A549 (cell line): Measurements from ENCODE around the gene OMP. TPM values are rescaled to one million over a fixed set of nuclear protein-coding genes. Genes with fewer than 3 reads are reported as not detected.

Experiments
- ATAC-seq, 2 experiments: fragments of 200-7000 bp in 1 of 2; fragments of >200 bp in 1 of 2; cut with Nextera tagmentation in 1 of 2; cut with Tn5 transposase in 1 of 2; 3 replicates each; pipeline versions ENCODE4 v1.8.0 to v1.9.1; 2018 to 2020; ENCODE audit warnings: mild to moderate bottlenecking in 1 of 2, moderate library complexity in 1 of 2
- CTCF ChIA-PET: fragments of 300-600 bp; sonication (Branson Sonifier 250); formaldehyde crosslinking; extraction: SDS; loops from one replicate; lab custom pipeline; 2021; ENCODE audit warnings: antibody characterized with exemption, inconsistent platforms; lab: Yijun Ruan, JAX
- POLR2A ChIA-PET: fragments of 350-600 bp; formaldehyde crosslinking; extraction: SDS; loops from one replicate; lab custom pipeline; 2021; ENCODE audit warnings: antibody characterized with exemption, inconsistent platforms; lab: Yijun Ruan, JAX
- DNase-seq, 2 experiments: peaks; one replicate each; pipeline versions ENCODE4 v3.0.0 to v3.0.0-alpha.2; 2011 to 2016; ENCODE audit warnings: low read depth in 1 of 2, low spot score in 1 of 2
- FAIRE-seq: peaks from 2 replicates; lab custom pipeline; 2011; peaks lifted over from hg19 to GRCh38; lab: Jason Lieb, UNC
- H3K27ac ChIP-seq, 2 experiments: fragments of >200 bp; sonication (Bioruptor Twin); formaldehyde crosslinking; 3 replicates each; pipeline ENCODE4 v1.5.1; 2016 to 2017
- H3K4me1 ChIP-seq: fragments of >200 bp; sonication (Bioruptor Twin); formaldehyde crosslinking; 3 replicates; pipeline ENCODE4 v1.6.1; 2016
- H3K4me2 ChIP-seq: fragments of >200 bp; sonication (Bioruptor Twin); formaldehyde crosslinking; 3 replicates; pipeline ENCODE4 v1.6.1; 2016
- H3K4me3 ChIP-seq: fragments of >200 bp; sonication (Bioruptor Twin); formaldehyde crosslinking; 3 replicates; pipeline ENCODE4 v1.5.1; 2016
- H3K9me3 ChIP-seq: fragments of >200 bp; sonication (Bioruptor Twin); formaldehyde crosslinking; 3 replicates; pipeline ENCODE4 v1.6.1; 2016
- ATOH8 ChIP-seq: fragments of 250-450 bp; sonication (Bioruptor Pico); IDR thresholded peaks from 2 replicates; pipeline ENCODE4 v1.5.0; 2020; ENCODE audit warnings: low read depth, mild to moderate bottlenecking, moderate library complexity
- CEBPB ChIP-seq, 2 experiments: fragments of >200 bp in 1 of 2; sonication (Bioruptor Twin) in 1 of 2; formaldehyde crosslinking in 1 of 2; IDR thresholded peaks; 2 replicates each; pipeline ENCODE4 v1.6.1; 2012 to 2016
- E2F6 ChIP-seq: IDR thresholded peaks from 2 replicates; pipeline ENCODE4 v1.6.1; 2012; ENCODE audit warnings: low read depth, borderline replicate concordance
- EHMT2 ChIP-seq: fragments of 200-600 bp; sonication (generic); IDR thresholded peaks from 2 replicates; pipeline ENCODE4 v1.6.1; 2016; ENCODE audit warnings: antibody characterized with exemption, low read depth, mild to moderate bottlenecking, moderate library complexity
- ELK1 ChIP-seq: fragments of 150-350 bp; IDR thresholded peaks from 2 replicates; pipeline ENCODE4 v1.6.1; 2014; ENCODE audit warnings: low read depth, mild to moderate bottlenecking, low read length
- FOXS1 ChIP-seq: fragments of 250-450 bp; sonication (Bioruptor Pico); IDR thresholded peaks from 2 replicates; pipeline ENCODE4 v1.5.0; 2020; ENCODE audit warnings: mild to moderate bottlenecking, moderate library complexity
- HOXB13 ChIP-seq: fragments of 250-450 bp; sonication (Bioruptor Pico); IDR thresholded peaks from 2 replicates; pipeline ENCODE4 v1.5.0; 2020; ENCODE audit warnings: low read depth, mild to moderate bottlenecking, moderate library complexity
- KDM1A ChIP-seq: fragments of 200-600 bp; sonication (generic); IDR thresholded peaks from 2 replicates; pipeline ENCODE4 v1.6.1; 2016; ENCODE audit warnings: low read depth, mild to moderate bottlenecking
- KDM5A ChIP-seq: fragments of 200-600 bp; sonication (generic); IDR thresholded peaks from 2 replicates; pipeline ENCODE4 v1.6.1; 2016; ENCODE audit warnings: antibody characterized with exemption, mild to moderate bottlenecking
- PBX3 ChIP-seq: IDR thresholded peaks from 2 replicates; pipeline ENCODE4 v1.6.1; 2012
- POLR2AphosphoS2 ChIP-seq: conservative IDR thresholded peaks from 2 replicates; pipeline ENCODE4 v1.6.1; 2012; ENCODE audit warnings: low read length, improper control_type of control experiment, inconsistent platforms
- RFX5 ChIP-seq: fragments of 450-650 bp; IDR thresholded peaks from 2 replicates; pipeline ENCODE4 v1.7.1; 2014; ENCODE audit warnings: antibody characterized with exemption, mild to moderate bottlenecking, moderate library complexity
- TFCP2L1 ChIP-seq: fragments of 250-450 bp; sonication (Bioruptor Pico); IDR thresholded peaks from 2 replicates; pipeline ENCODE4 v1.5.0; 2021; ENCODE audit warnings: mild to moderate bottlenecking
- ZC3H11A ChIP-seq: fragments of 450-650 bp; IDR thresholded peaks from 2 replicates; pipeline ENCODE4 v1.6.1; 2014; ENCODE audit warnings: antibody characterized with exemption, mild to moderate bottlenecking
- WGBS: methylation state at CpG from one replicate; pipeline ENCODE4 v1.1.6; 2017; ENCODE audit errors: missing lambda C conversion rate; 5-methylcytosine and 5-hydroxymethylcytosine counted together
- polyA plus RNA-seq, 4 experiments: library from polyadenylated mRNA; depleted of rRNA in 3 of 4; stranded (reverse); fragments of >200 nt; fragmentation: RNase III in 1 of 4; extraction: RNeasy Plus Mini Kit Qiagen cat#74134 plus additional on column Dnase treatment in 1 of 4; gene quantifications; 2 replicates in 3 of 4; 3 replicates in 1 of 4; pipeline ENCODE4 v1.2.3, GENCODE V29; 2011 to 2017
- TF ChIP-seq, protein P1 (sequence below): fragments of 200-600 bp; sonication (generic); IDR thresholded peaks from 2 replicates; pipeline ENCODE4 v1.6.1; 2016; ENCODE audit warnings: antibody characterized with exemption, mild to moderate bottlenecking, moderate library complexity
- TF ChIP-seq, protein P2 (sequence below): fragments of 250-450 bp; sonication (Bioruptor Pico); IDR thresholded peaks from 2 replicates; pipeline ENCODE4 v1.5.0; 2021; ENCODE audit warnings: mild to moderate bottlenecking, moderate library complexity, borderline replicate concordance

Gene OMP
- polyA plus RNA-seq, 2 of the 4 experiments (the other 2 are of a cell fraction): not detected

DNA sequence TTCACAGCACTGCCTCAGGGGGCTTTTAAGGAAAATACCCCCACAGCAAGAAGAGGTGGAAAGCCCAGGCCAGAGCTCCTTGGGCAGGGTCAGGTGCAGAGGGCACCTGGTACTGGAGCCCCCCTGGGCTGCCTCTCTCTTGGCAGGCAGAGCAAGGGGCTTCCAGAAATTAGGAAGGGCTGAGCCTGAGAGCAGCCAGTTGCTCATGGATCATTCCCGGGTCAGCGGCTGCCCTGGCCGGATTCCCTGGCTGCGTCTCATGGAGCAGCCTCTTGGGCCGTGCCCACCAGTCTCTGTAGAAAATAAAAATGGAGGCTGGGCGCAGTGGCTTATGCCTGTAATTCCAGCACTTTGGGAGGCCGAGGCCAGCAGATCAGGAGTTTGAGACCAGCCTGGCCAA, 10.3 kb upstream of the OMP start:
- CTCF ChIA-PET: interaction anchor here (0.8 to 11.6 kb wide), 16 partner anchors 11 to 358 kb away, joined by 3 to 290 read pairs (median 32); partner anchors contain the start of genes CAPN5, MYO7A and OMP
- H3K4me2 ChIP-seq: no peak overlapping the region
- H3K4me1 ChIP-seq: peaks cover 6% of the 10 kb centered on the region; the same call in 1 of the 3 replicates
- FAIRE-seq: no peak
- no peak for ATAC-seq
- no peak for TF ChIP-seq FOXS1 (CRISPR knock-in tag)
- TF ChIP-seq, all 56 proteins: peak for 0
- no peak overlapping the region for H3K4me3 ChIP-seq
- WGBS: 75% methylated on average over 7 of the region's 7 CpGs
- no peak overlapping the region for H3K27ac ChIP-seq
- POLR2A ChIA-PET: interaction anchor here (1.9 kb wide), 1 partner anchor 45 kb away, joined by 10 read pairs; no protein-coding TSS in a partner anchor
- no peaks in the 10 kb centered on the region for H3K9me3 ChIP-seq
- DNase-seq: no peak

DNA sequence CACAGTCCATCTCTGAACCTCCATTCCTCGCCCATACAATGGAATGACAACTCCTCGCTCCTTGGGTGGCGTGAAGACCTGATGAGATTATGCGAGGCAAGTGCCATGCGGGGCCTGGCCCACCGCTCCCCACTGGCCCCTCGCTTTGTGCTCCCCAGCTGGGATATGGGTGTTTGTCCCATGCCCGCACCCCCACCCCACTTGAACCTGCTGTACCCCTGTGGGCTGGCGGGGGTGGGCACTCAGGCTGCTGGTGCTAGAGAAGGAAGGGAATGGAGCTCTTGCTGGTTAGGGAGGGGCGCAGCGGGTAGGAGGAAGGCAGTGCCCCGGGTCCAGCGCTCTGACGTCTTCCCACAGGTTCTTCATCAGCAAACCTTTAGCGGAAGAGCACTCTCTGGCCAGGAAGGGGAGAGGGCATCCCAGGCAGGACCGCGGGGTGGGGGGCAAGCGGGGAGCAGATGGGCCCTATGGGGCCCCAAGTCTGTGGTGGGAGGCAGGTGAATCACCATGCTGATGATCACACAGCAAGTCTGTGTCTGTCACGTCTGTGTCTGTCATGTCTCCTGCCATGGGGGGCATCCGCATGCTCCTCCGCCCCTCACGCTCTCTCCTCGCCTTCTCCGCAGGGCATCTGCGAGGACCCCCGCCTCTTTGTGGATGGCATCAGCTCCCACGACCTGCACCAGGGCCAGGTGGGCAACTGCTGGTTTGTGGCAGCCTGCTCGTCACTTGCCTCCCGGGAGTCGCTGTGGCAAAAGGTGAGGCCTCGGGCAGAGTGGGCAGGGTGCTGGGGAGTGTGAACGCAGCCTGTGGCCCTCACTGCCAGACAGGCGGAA, 9.4 kb upstream of the OMP start:
- WGBS: 85% methylated on average over 30 of the region's 33 CpGs
- Histone ChIP-seq H3K4me1 (peaks cover 6% of the 10 kb centered on the region; the same call in 1 of the 3 replicates), H3K9me3 (no peaks in the 10 kb centered on the region), H3K4me3 (no peak overlapping the region), H3K4me2 (no peak overlapping the region), H3K27ac (no peak overlapping the region)
- POLR2A ChIA-PET: no interaction called here
- no peak for DNase-seq
- no peak for TF ChIP-seq EHMT2
- TF ChIP-seq, all 56 proteins: peak for 0
- CTCF ChIA-PET: interaction anchor here (1.0 to 11.6 kb wide), 11 partner anchors 12 to 371 kb away, joined by 3 to 290 read pairs (median 60); partner anchors contain the start of genes CAPN5, MYO7A and OMP
- ATAC-seq (no peak), FAIRE-seq (no peak)

DNA sequence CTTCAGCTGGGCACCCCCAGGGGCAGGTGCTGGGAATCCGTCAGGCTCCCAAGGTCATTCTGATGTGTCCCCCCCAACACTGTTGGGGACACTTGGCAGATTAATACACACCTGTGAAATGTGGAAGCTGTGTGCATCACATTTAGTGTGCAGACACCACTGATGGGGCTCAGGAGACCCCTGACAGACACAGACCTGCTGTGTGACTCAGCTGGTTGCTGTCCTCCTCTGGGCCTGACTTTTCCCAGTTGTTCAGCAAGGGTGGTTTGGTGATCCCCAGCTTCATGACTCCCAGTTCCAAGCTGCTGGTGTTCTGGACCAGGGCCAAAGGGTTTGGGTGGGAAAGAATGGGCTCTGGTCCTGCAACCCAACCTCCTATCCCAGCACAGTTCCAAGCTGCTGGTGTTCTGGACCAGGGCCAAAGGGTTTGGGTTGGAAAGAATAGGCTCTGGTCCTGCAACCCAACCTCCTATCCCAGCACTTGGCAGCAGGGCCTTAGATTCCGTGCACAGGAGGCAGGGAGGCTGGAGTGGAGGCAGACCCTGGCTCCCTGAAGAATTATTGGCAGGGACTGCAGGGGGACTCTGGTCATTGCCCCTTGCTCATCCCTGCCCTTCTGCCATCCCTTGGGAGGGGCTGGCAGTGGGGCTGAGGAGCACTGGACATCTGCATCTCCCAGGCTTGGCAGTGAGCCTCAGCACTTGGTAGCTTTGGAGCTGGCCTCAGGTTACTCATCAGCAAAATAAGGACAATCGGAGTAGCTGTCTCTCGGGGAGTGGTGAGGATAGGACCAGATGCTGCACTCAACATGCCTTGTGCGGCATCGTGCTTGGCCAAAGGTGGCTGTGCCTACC, 8.4 kb upstream of the OMP start:
- ChIA-PET CTCF (interaction anchor here (1.0 to 11.6 kb wide), 12 partner anchors 13 to 372 kb away, joined by 3 to 290 read pairs (median 9); partner anchors contain the start of genes CAPN5, MYO7A and OMP), POLR2A (no interaction called here)
- WGBS: 83% methylated on average over 5 of the region's 6 CpGs
- Histone ChIP-seq H3K4me3 (no peak overlapping the region), H3K4me2 (no peak overlapping the region), H3K9me3 (no peaks in the 10 kb centered on the region), H3K4me1 (peaks cover 6% of the 10 kb centered on the region; the same call in 1 of the 3 replicates), H3K27ac (no peak overlapping the region)
- no peak for FAIRE-seq
- ATAC-seq: no peak
- no peak for TF ChIP-seq E2F6
- no peak for TF ChIP-seq CEBPB (IDR thresholded peaks at IDR 0.05)
- no peak for TF ChIP-seq ZC3H11A
- TF ChIP-seq POLR2AphosphoS2: no peak
- TF ChIP-seq, protein P1, sequence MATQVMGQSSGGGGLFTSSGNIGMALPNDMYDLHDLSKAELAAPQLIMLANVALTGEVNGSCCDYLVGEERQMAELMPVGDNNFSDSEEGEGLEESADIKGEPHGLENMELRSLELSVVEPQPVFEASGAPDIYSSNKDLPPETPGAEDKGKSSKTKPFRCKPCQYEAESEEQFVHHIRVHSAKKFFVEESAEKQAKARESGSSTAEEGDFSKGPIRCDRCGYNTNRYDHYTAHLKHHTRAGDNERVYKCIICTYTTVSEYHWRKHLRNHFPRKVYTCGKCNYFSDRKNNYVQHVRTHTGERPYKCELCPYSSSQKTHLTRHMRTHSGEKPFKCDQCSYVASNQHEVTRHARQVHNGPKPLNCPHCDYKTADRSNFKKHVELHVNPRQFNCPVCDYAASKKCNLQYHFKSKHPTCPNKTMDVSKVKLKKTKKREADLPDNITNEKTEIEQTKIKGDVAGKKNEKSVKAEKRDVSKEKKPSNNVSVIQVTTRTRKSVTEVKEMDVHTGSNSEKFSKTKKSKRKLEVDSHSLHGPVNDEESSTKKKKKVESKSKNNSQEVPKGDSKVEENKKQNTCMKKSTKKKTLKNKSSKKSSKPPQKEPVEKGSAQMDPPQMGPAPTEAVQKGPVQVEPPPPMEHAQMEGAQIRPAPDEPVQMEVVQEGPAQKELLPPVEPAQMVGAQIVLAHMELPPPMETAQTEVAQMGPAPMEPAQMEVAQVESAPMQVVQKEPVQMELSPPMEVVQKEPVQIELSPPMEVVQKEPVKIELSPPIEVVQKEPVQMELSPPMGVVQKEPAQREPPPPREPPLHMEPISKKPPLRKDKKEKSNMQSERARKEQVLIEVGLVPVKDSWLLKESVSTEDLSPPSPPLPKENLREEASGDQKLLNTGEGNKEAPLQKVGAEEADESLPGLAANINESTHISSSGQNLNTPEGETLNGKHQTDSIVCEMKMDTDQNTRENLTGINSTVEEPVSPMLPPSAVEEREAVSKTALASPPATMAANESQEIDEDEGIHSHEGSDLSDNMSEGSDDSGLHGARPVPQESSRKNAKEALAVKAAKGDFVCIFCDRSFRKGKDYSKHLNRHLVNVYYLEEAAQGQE: no peak
- TF ChIP-seq KDM1A: no peak
- no peak for TF ChIP-seq KDM5A
- TF ChIP-seq, protein P2, sequence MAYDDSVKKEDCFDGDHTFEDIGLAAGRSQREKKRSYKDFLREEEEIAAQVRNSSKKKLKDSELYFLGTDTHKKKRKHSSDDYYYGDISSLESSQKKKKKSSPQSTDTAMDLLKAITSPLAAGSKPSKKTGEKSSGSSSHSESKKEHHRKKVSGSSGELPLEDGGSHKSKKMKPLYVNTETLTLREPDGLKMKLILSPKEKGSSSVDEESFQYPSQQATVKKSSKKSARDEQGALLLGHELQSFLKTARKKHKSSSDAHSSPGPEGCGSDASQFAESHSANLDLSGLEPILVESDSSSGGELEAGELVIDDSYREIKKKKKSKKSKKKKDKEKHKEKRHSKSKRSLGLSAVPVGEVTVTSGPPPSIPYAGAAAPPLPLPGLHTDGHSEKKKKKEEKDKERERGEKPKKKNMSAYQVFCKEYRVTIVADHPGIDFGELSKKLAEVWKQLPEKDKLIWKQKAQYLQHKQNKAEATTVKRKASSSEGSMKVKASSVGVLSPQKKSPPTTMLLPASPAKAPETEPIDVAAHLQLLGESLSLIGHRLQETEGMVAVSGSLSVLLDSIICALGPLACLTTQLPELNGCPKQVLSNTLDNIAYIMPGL (CRISPR knock-in tag): no peak
- TF ChIP-seq TFCP2L1: no peak
- no peak for TF ChIP-seq RFX5
- TF ChIP-seq ELK1: no peak
- TF ChIP-seq HOXB13 (CRISPR knock-in tag): no peak
- TF ChIP-seq ATOH8 (CRISPR knock-in tag): no peak
- no peak for TF ChIP-seq PBX3
- DNase-seq: no peak
